Upper lobe of right lung (tissue), 1 donor: Measurements from ENCODE around the gene MRPL1. TPM values are rescaled to one million over a fixed set of nuclear protein-coding genes. Genes with fewer than 3 reads are reported as not detected.
"Not testable (repeated sequence)": the region's sequence is repeated elsewhere in the genome, so short reads cannot be mapped to it uniquely, and the experiment has no call there.

Experiments used
- ATAC-seq: fragments of 200-7000 bp; cut with Tn5 transposase; one replicate; pipeline ENCODE4 v1.9.1; 2020; ENCODE audit warnings: mild to moderate bottlenecking, moderate library complexity
- DNase-seq: peaks from one replicate; pipeline ENCODE4 v3.0.0-alpha.2; 2020
- H3K27ac ChIP-seq: fragments of 200-600 bp; one replicate; pipeline ENCODE4 v1.8.0; 2022
- H3K27me3 ChIP-seq: fragments of 200-600 bp; one replicate; pipeline ENCODE4 v1.8.0; 2022; ENCODE audit warnings: mild to moderate bottlenecking
- H3K36me3 ChIP-seq: fragments of 200-600 bp; one replicate; pipeline ENCODE4 v1.8.0; 2022
- H3K4me1 ChIP-seq: fragments of 200-600 bp; one replicate; pipeline ENCODE4 v1.8.0; 2022
- H3K4me3 ChIP-seq: fragments of 200-600 bp; one replicate; pipeline ENCODE4 v1.8.0; 2022; ENCODE audit warnings: mild to moderate bottlenecking
- H3K9me3 ChIP-seq: fragments of 200-600 bp; one replicate; pipeline ENCODE4 v1.8.0; 2022
- intact Hi-C: fragments of 100-400 bp; cut with DNase I; formaldehyde crosslinking; loops from one replicate; pipeline ENCODE4 v1.11.0; 2022
- total RNA-seq: library from RNA; stranded (reverse); fragmentation: NEBNext Ultra II Directional; extraction: Animal tissue kit (Norgen Biotek cat#: 25700); gene quantifications from one replicate; pipeline ENCODE4 v1.2.1, GENCODE V29; 2021
- TF ChIP-seq, protein P1 (sequence below): fragments of 200-600 bp; IDR thresholded peaks from one replicate; pipeline ENCODE4 v1.8.0; 2022; ENCODE audit warnings: antibody characterized with exemption
- donor health status: DM: no; HTN: yes; CAD: no; lungs with severe emphysema.

The MRPL1 gene
- total RNA-seq, 1 donor from 2014 or later = 17.6 TPM

DNA sequence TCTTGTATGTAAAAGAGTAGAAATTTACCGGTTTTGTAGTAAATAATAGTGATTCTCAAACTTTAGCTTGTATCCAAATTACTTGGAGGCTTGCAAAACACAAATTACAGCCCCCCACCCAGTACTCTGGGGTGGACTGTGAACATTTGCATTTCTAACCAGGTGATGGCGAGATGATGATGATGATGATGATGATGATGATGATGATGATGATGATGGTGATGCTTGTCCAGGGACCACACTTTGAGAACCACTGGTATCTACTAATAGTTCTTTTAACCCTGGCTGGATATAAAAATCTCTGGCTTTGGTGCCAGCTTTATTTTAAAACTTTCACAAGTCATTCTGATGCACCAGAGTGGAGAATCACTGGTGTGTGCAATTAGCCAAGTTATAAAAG lies 96.3 kb downstream of the MRPL1 start:
- intact Hi-C loops = no loop called here
- ATAC-seq (no peak), DNase-seq (no peak)
- Histone ChIP-seq H3K36me3 (peaks cover 9% of the 10 kb centered on the region), H3K27ac (no peak overlapping the region), H3K27me3 (no peaks in the 10 kb centered on the region), H3K4me1 (no peaks in the 10 kb centered on the region), H3K4me3 (no peak overlapping the region), H3K9me3 (no peaks in the 10 kb centered on the region)
- TF ChIP-seq, protein P1, sequence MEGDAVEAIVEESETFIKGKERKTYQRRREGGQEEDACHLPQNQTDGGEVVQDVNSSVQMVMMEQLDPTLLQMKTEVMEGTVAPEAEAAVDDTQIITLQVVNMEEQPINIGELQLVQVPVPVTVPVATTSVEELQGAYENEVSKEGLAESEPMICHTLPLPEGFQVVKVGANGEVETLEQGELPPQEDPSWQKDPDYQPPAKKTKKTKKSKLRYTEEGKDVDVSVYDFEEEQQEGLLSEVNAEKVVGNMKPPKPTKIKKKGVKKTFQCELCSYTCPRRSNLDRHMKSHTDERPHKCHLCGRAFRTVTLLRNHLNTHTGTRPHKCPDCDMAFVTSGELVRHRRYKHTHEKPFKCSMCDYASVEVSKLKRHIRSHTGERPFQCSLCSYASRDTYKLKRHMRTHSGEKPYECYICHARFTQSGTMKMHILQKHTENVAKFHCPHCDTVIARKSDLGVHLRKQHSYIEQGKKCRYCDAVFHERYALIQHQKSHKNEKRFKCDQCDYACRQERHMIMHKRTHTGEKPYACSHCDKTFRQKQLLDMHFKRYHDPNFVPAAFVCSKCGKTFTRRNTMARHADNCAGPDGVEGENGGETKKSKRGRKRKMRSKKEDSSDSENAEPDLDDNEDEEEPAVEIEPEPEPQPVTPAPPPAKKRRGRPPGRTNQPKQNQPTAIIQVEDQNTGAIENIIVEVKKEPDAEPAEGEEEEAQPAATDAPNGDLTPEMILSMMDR = no peak

GRCh38 chr4:77959566-77960338 lies 97.1 kb downstream of the MRPL1 start:
- peaks cover 3% of the 10 kb centered on the region for H3K36me3 ChIP-seq
- no peaks in the 10 kb centered on the region for H3K4me1 ChIP-seq
- H3K9me3 ChIP-seq = no peaks in the 10 kb centered on the region
- ATAC-seq (peak; percentile 47), DNase-seq (no peak)
- no peak overlapping the region for H3K27ac ChIP-seq
- no peak overlapping the region for H3K4me3 ChIP-seq
- H3K27me3 ChIP-seq = no peaks in the 10 kb centered on the region
- intact Hi-C loops = no loop called here
- TF ChIP-seq, protein P1 = peak; percentile 64

DNA sequence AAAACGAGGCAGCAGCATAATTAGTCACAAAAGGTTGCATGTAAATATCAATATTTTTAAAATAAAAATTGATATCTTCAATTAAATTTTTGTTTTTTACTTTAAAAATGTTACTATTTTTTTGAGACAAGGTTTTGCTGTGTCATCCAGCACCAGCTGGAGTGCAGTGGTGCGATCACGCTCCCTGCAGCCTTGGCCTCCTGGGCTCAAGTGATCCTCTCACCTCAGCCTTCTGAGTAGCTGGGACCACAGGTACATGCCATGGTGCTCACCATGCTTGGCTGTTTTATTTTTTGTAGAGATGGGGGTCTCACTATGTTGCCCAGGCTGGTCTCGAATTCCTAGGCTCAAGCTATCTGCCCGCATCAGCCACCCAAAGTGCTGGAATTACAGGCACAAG lies 97.7 kb downstream of the MRPL1 start:
- Histone ChIP-seq H3K4me3 (no peak overlapping the region), H3K27me3 (no peaks in the 10 kb centered on the region), H3K27ac (no peak overlapping the region), H3K36me3 (no peaks in the 10 kb centered on the region), H3K9me3 (no peaks in the 10 kb centered on the region), H3K4me1 (no peaks in the 10 kb centered on the region)
- intact Hi-C loops = no loop called here
- ATAC-seq = no peak
- TF ChIP-seq, protein P1 = no peak
- DNase-seq = no peak

DNA sequence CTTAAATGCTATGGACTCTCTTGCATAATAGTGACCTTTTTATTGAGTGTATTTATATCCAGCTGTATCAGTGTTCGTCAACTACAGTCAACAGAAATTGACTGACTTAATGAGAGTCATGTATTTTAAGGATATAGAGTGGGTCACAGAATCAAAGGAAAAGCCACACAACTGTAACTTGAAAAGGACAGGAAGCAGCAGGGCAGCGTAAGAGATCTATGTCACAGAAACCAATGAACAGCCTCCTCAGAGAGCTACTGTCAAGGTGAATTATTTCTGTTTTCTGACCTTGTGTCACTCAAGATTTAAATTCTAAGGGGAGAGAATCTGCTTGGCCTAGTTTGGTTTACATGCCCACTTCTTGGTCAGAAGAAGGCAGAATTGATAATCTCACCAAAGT lies 100.4 kb downstream of the MRPL1 start:
- Histone ChIP-seq H3K4me3 (no peak overlapping the region), H3K4me1 (no peaks in the 10 kb centered on the region), H3K27me3 (no peaks in the 10 kb centered on the region), H3K36me3 (no peaks in the 10 kb centered on the region), H3K9me3 (no peaks in the 10 kb centered on the region), H3K27ac (no peak overlapping the region)
- DNase-seq = no peak
- no peak for ATAC-seq
- intact Hi-C loops = no loop called here
- TF ChIP-seq, protein P1 = no peak

DNA sequence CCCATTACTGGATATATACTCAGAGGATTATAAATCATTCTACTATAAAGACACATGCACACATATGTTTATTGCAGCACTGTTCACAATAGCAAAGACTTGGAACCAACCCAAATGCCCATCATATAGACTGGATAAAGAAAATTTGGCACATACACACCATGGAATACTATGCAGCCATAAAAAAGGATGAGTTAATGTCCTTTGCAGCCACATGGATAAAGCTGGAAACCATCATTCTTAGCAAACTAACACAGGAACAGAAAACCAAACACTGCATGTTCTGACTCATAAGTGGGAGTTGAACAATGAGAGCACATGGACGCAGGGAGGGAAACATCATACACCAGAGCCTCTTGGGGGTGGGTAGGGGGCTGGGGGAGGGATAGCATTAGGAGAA lies 111.0 kb downstream of the MRPL1 start:
- H3K4me3 ChIP-seq, H3K27me3 ChIP-seq, ATAC-seq, H3K27ac ChIP-seq, intact Hi-C loops, DNase-seq, H3K4me1 ChIP-seq, H3K9me3 ChIP-seq, H3K36me3 ChIP-seq: not testable (repeated sequence)

GRCh38 chr4:77982900-77983540 lies 120.4 kb downstream of the MRPL1 start:
- H3K36me3 ChIP-seq, H3K4me1 ChIP-seq, H3K27me3 ChIP-seq, DNase-seq, intact Hi-C loops, H3K27ac ChIP-seq, ATAC-seq, H3K4me3 ChIP-seq, H3K9me3 ChIP-seq: not testable (repeated sequence)

DNA sequence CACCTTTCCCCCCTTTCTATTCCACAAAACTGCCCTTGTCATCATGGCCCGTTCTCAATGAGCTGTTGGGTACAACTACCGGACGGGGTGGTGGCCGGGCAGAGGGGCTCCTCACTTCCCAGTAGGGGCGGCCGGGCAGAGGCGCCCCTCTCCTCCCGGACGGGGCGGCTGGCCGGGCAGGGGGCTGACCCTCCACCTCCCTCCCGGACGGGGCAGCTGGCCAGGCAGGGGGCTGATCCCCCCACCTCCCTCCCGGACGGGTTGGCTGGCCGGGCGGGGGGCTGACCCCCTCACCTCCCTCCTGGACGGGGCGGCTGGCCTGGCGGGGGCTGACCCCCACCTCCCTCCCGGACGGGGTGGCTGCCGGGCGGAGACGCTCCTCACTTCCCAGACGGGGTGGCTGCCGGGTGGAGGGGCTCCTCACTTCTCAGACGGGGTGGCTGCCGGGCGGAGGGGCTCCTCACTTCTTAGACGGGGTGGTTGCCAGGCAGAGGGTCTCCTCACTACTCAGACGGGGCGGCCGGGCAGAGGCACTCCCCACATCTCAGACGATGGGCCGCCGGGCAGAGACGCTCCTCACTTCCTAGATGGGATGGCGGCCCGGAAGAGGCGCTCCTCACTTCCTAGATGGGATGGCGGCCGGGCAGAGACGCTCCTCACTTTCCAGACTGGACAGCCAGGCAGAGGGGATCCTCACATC lies 121.1 kb downstream of the MRPL1 start:
- DNase-seq, H3K36me3 ChIP-seq, ATAC-seq, intact Hi-C loops, H3K4me3 ChIP-seq, H3K27ac ChIP-seq, H3K4me1 ChIP-seq, H3K27me3 ChIP-seq, H3K9me3 ChIP-seq: not testable (repeated sequence)
